ENCODE measurements around the gene DGKG.

Gene DGKG

DNA sequence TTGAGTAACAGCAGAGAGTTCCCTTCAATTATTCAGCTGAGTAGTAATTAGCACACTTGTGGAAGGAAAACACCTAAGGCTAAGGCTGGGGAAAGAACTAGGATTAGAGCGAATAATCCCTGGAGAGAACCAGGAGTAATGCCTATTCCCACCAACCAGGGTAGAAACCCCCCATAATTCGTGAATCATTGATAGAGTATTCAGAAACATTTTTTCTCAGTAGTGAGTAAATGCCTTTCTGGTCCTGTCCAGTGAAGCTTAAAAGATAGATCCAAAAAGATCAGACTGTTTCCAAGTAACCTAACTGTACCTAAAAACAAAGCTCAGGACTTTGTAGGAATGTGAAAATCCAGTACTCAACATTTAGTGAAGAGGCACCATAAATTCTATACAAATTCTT is 71.2 kb downstream of the DGKG start:
- no peaks in the 10 kb centered on the region for H3K4me1 ChIP-seq (ENCODE audit: control insufficient read depth, insufficient read depth, low read length)

DNA sequence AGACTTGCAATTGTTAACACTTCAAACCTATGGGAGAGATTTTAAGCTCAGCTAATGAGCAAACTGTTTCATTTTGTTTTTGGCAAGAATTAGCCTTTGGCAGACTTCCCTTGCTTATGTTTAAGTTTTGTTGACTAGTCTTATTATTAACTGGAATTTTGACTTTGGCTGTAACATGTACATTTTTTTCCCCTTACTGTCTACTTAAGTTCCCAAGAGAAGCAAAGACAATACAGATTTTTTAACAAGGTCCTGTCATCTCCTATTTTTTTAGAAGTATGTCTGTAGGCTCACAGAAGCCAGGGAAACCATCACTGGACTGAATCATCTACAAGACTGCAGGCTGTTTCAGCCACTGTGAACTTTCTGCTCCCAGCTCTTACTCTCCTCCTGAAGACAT is 74.3 kb downstream of the DGKG start:
- no peaks in the 10 kb centered on the region for H3K27me3 ChIP-seq (ENCODE audit: control insufficient read depth, insufficient read depth, low read length)

More for the DNA sequence above, 71.2 kb downstream of the DGKG start:
- no peak overlapping the region for H3K4me3 ChIP-seq (ENCODE audit: low read depth, low read length)
- no peaks in the 10 kb centered on the region for H3K27me3 ChIP-seq (ENCODE audit: control insufficient read depth, insufficient read depth, low read length)
- no peak overlapping the region for H3K9ac ChIP-seq (ENCODE audit: low read length)
- H3K9me3 ChIP-seq (ENCODE audit: control insufficient read depth, insufficient read depth, low read depth, low read length): no peaks in the 10 kb centered on the region
- no peaks in the 10 kb centered on the region for H3K36me3 ChIP-seq (ENCODE audit: control insufficient read depth, insufficient read depth, low read length)
- H3K27ac ChIP-seq (ENCODE audit: low read depth, low read length): no peak overlapping the region

DNA sequence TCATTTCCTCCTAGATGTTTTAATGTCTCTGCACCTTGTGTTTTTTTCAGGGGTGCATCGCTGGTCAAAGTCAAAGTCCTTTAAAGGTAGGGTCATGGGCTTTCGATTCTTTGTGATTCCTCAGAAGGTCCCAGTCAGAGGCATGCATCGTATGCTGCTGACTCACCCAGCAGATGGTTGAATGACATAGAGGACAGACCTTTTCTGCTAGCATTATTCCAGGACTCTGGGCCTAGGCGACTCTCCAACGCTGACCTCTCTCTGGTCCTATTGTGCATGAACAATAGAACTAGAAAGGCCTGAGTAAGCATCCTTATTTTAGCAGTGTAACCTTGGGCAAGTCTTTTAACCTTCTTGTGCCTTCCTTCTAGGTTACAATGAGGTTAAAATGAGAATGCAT is 75.9 kb downstream of the DGKG start:
- H3K9me3 ChIP-seq (ENCODE audit: control insufficient read depth, insufficient read depth, low read depth, low read length): no peaks in the 10 kb centered on the region
- H3K27ac ChIP-seq (ENCODE audit: low read depth, low read length): no peak overlapping the region
- H3K4me3 ChIP-seq (ENCODE audit: low read depth, low read length): no peak overlapping the region
- no peak overlapping the region for H3K9ac ChIP-seq (ENCODE audit: low read length)
- H3K27me3 ChIP-seq (ENCODE audit: control insufficient read depth, insufficient read depth, low read length): no peaks in the 10 kb centered on the region
- no peaks in the 10 kb centered on the region for H3K4me1 ChIP-seq (ENCODE audit: control insufficient read depth, insufficient read depth, low read length)
- no peaks in the 10 kb centered on the region for H3K36me3 ChIP-seq (ENCODE audit: control insufficient read depth, insufficient read depth, low read length)

More for the DNA sequence above, 74.3 kb downstream of the DGKG start:
- H3K4me1 ChIP-seq (ENCODE audit: control insufficient read depth, insufficient read depth, low read length): no peaks in the 10 kb centered on the region
- H3K36me3 ChIP-seq (ENCODE audit: control insufficient read depth, insufficient read depth, low read length): no peaks in the 10 kb centered on the region
- no peak overlapping the region for H3K4me3 ChIP-seq (ENCODE audit: low read depth, low read length)
- no peak overlapping the region for H3K27ac ChIP-seq (ENCODE audit: low read depth, low read length)
- H3K9ac ChIP-seq (ENCODE audit: low read length): no peak overlapping the region
- H3K9me3 ChIP-seq (ENCODE audit: control insufficient read depth, insufficient read depth, low read depth, low read length): no peaks in the 10 kb centered on the region

DNA sequence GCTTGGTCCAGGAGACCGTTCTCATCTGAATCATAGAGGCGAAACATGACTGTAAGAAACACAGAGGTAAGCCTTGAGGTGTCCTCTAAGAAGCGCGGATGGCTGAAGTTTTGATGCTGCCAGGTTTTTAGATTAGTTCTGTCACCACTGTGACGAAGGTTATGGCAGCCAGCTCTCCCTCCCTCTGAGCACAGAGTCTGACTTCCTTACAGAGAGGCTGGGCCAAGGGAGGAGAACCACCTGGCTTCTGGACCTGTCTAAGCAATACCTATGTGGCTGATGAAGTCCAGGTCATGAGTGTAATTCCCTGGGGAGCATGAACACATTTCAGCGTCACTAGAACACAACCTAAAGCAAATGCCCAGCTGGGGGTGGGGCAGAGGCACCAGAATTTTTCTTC is 77.4 kb downstream of the DGKG start:
- H3K9me3 ChIP-seq (ENCODE audit: control insufficient read depth, insufficient read depth, low read depth, low read length): no peaks in the 10 kb centered on the region
- no peaks in the 10 kb centered on the region; the same call in 1 of the 2 replicates for H3K4me1 ChIP-seq (ENCODE audit: control insufficient read depth, insufficient read depth, low read length)
- H3K4me3 ChIP-seq (ENCODE audit: low read depth, low read length): no peak overlapping the region
- no peaks in the 10 kb centered on the region for H3K27me3 ChIP-seq (ENCODE audit: control insufficient read depth, insufficient read depth, low read length)
- no peaks in the 10 kb centered on the region for H3K36me3 ChIP-seq (ENCODE audit: control insufficient read depth, insufficient read depth, low read length)
- H3K27ac ChIP-seq (ENCODE audit: low read depth, low read length): no peak overlapping the region
- no peak overlapping the region for H3K9ac ChIP-seq (ENCODE audit: low read length)

DNA sequence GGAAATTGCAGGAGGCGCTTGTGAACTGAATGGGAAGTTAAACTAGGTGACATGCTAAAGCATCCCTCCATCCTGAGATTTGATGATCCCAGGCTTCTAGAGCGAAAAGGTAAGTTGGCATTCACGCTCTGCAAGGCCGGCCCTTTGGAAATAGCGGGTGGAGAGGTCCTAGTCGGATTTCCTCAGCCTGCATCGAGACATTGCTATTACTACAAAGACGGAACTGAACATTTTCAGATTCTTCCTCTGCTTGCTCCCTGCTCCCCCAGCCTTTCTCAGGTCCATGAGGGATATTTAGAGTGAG is 77.7 kb downstream of the DGKG start:
- no peaks in the 10 kb centered on the region for H3K9me3 ChIP-seq (ENCODE audit: control insufficient read depth, insufficient read depth, low read depth, low read length)

DNA sequence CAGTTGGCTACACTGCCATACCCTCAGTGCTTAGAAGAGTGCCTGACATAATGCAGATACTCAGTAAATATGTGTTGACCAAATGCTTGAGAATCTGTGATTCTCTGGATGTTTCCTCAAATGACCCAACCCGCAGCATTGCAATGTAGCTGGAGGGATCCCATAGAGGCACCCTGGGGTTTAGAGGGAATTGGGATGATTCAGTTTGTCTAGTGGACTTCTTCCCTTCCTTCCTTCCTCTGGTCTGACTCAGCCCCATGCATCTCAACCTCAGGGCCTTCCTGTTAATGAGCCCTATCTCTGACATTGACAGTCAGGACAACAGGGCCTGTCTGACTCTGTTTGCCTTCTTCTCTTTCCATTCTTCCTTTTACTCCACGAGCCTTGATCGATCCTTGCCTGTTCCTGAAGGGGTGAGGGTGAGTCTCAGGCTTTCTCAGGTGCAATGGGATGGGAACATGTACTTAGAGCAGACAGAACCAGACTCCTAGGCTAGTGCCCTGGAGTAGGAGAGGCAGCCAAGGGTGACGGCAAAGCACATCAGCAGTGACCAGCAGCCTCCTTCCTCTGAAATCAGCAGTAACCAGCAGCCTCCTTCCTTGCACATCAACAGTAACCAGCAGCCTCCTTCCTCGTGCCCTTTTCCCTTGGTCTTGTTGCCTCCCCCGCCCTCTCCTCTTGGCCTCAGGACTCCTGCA is 78.2 kb downstream of the DGKG start:
- Histone ChIP-seq H3K9ac (ENCODE audit: low read length) (no peak overlapping the region), H3K9me3 (ENCODE audit: control insufficient read depth, insufficient read depth, low read depth, low read length) (no peaks in the 10 kb centered on the region), H3K4me1 (ENCODE audit: control insufficient read depth, insufficient read depth, low read length) (no peaks in the 10 kb centered on the region; the same call in 1 of the 2 replicates), H3K27ac (ENCODE audit: low read depth, low read length) (no peak overlapping the region), H3K4me3 (ENCODE audit: low read depth, low read length) (no peak overlapping the region), H3K27me3 (ENCODE audit: control insufficient read depth, insufficient read depth, low read length) (no peaks in the 10 kb centered on the region), H3K36me3 (ENCODE audit: control insufficient read depth, insufficient read depth, low read length) (no peaks in the 10 kb centered on the region)

More for the DNA sequence above, 77.7 kb downstream of the DGKG start:
- H3K36me3 ChIP-seq (ENCODE audit: control insufficient read depth, insufficient read depth, low read length): no peaks in the 10 kb centered on the region
- no peak overlapping the region for H3K9ac ChIP-seq (ENCODE audit: low read length)
- no peak overlapping the region for H3K4me3 ChIP-seq (ENCODE audit: low read depth, low read length)
- no peak overlapping the region for H3K27ac ChIP-seq (ENCODE audit: low read depth, low read length)
- H3K27me3 ChIP-seq (ENCODE audit: control insufficient read depth, insufficient read depth, low read length): no peaks in the 10 kb centered on the region
- H3K4me1 ChIP-seq (ENCODE audit: control insufficient read depth, insufficient read depth, low read length): no peaks in the 10 kb centered on the region; the same call in 1 of the 2 replicates

DNA sequence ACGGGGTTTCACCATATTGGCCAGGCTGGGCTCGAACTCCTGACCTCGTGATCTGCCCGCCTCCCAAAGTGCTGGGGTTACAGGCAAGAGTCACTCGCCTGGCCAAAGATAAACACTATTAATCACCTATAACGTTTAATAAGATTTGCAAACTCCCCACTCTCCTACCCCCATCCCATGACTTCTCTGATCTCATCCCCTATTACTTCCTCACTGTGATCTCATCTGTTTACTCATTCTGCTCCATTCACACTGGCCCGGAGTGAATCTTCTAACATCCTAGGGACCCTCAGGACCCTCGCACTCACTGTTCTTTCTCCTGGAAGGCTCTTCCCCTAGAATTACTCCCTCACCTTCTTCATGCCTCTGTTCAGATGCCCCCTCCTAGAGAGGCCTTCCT is 78.9 kb downstream of the DGKG start:
- H3K27ac ChIP-seq (ENCODE audit: low read depth, low read length): no peak overlapping the region
- H3K9me3 ChIP-seq (ENCODE audit: control insufficient read depth, insufficient read depth, low read depth, low read length): no peaks in the 10 kb centered on the region
- H3K4me1 ChIP-seq (ENCODE audit: control insufficient read depth, insufficient read depth, low read length): no peaks in the 10 kb centered on the region; the same call in 1 of the 2 replicates
- H3K9ac ChIP-seq (ENCODE audit: low read length): no peak overlapping the region
- no peaks in the 10 kb centered on the region for H3K27me3 ChIP-seq (ENCODE audit: control insufficient read depth, insufficient read depth, low read length)
- H3K36me3 ChIP-seq (ENCODE audit: control insufficient read depth, insufficient read depth, low read length): no peaks in the 10 kb centered on the region
- no peak overlapping the region for H3K4me3 ChIP-seq (ENCODE audit: low read depth, low read length)

DNA sequence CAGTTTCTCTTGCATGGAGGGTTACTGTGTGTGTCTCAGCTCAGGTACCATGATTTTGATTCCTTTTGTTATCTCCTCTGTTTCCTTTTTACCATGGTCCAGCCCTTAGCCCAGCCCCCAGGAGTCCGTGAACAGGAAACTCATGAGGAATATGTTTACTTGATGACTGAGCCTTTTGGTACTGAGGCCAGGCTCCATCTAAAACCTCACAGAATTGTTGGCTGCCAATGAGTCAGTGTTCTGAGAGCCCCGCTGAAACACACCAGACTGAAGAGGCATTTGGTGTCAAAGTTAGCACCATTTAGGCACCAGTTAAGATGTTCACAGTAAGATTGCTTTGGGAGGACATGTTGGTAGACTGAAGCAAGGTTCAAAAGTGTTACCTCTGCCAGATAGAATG is 80.9 kb downstream of the DGKG start:
- Histone ChIP-seq H3K27me3 (ENCODE audit: control insufficient read depth, insufficient read depth, low read length) (no peaks in the 10 kb centered on the region), H3K27ac (ENCODE audit: low read depth, low read length) (no peak overlapping the region)

DNA sequence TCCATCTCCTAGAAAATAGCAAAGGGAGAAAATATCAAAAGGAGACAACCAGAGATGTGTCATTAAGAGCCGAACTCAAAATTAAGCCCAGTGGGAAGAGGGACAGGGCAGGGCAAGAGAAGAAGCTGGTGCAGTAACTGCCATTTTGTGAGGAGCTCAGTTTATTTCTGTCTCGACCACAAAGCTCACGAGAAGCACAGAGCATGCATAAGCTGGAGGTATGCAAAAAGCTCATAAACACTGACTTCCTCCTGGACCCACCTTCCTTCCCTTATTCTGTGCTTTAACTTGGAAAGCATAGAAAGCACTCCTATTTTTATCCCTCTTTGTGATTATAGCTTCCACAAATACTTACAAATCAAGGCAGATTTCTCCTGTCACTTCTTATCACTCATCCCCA is 81.3 kb downstream of the DGKG start:
- Histone ChIP-seq H3K27me3 (ENCODE audit: control insufficient read depth, insufficient read depth, low read length) (no peaks in the 10 kb centered on the region), H3K9me3 (ENCODE audit: control insufficient read depth, insufficient read depth, low read depth, low read length) (no peaks in the 10 kb centered on the region), H3K4me3 (ENCODE audit: low read depth, low read length) (no peak overlapping the region), H3K27ac (ENCODE audit: low read depth, low read length) (no peak overlapping the region), H3K9ac (ENCODE audit: low read length) (no peak overlapping the region), H3K36me3 (ENCODE audit: control insufficient read depth, insufficient read depth, low read length) (no peaks in the 10 kb centered on the region), H3K4me1 (ENCODE audit: control insufficient read depth, insufficient read depth, low read length) (peaks cover 3% of the 10 kb centered on the region; the same call in 1 of the 2 replicates)

More for the DNA sequence above, 80.9 kb downstream of the DGKG start:
- H3K4me3 ChIP-seq (ENCODE audit: low read depth, low read length): no peak overlapping the region
- no peak overlapping the region for H3K9ac ChIP-seq (ENCODE audit: low read length)
- H3K36me3 ChIP-seq (ENCODE audit: control insufficient read depth, insufficient read depth, low read length): no peaks in the 10 kb centered on the region
- no peaks in the 10 kb centered on the region for H3K9me3 ChIP-seq (ENCODE audit: control insufficient read depth, insufficient read depth, low read depth, low read length)
- peaks cover 3% of the 10 kb centered on the region; the same call in 1 of the 2 replicates for H3K4me1 ChIP-seq (ENCODE audit: control insufficient read depth, insufficient read depth, low read length)

DNA sequence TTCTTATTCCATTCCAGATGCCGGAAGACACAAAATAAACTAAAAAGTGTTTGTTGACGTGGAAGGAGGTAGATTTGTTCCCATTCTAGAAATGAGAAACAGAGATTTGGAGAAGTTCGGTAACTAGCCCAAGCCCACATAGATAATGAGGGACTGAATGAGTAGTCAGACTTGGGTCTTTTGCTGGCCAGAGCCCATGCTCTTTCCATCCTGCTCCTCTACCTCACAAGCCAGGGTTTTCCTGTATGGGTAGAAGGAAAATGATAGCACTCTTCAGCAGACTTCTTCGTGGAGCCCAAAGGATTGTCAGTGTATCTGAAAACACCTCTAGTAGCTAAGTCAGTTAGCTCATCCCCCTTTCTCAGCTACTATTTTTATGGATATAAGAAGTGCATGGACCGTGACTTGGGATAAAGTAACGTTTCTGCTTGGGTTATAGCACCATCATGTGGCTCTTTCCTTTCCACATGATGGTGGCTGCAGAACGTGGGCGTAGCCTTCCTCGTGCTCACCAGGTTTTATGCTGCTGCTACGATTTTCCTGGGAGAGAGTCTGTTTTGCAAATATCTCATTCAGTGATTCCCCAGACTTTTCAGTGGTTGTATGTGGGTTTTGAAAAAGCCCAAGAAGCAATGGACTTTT is 84.6 kb downstream of the DGKG start:
- Histone ChIP-seq H3K9ac (ENCODE audit: low read length) (no peak overlapping the region), H3K36me3 (ENCODE audit: control insufficient read depth, insufficient read depth, low read length) (no peaks in the 10 kb centered on the region), H3K4me1 (ENCODE audit: control insufficient read depth, insufficient read depth, low read length) (peaks cover 3% of the 10 kb centered on the region; the same call in 1 of the 2 replicates), H3K27ac (ENCODE audit: low read depth, low read length) (no peak overlapping the region), H3K4me3 (ENCODE audit: low read depth, low read length) (no peak overlapping the region), H3K9me3 (ENCODE audit: control insufficient read depth, insufficient read depth, low read depth, low read length) (no peaks in the 10 kb centered on the region), H3K27me3 (ENCODE audit: control insufficient read depth, insufficient read depth, low read length) (no peaks in the 10 kb centered on the region)

DNA sequence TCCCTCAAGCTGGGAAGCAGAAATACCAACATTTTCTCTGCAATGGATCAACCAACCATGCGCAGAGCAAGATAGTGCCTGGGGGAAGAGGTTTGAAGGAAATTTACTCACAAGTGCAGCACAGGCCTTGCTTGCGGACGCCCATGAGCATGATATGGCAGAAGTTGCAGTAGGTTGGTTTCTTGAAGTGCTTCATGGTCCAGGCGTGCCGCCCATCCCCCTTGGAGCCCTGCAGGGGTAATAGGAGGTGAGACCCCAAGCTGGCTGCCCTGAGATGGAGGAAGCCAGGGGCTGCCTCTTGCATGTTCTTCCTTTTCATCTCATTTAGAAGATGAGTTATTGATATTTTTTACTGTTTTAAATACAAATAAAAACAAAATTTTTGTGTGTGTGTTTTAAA is 86.6 kb downstream of the DGKG start:
- Histone ChIP-seq H3K4me1 (ENCODE audit: control insufficient read depth, insufficient read depth, low read length) (peaks cover 3% of the 10 kb centered on the region; the same call in 1 of the 2 replicates), H3K27me3 (ENCODE audit: control insufficient read depth, insufficient read depth, low read length) (no peaks in the 10 kb centered on the region), H3K9ac (ENCODE audit: low read length) (no peak overlapping the region)

More for the DNA sequence above, 86.6 kb downstream of the DGKG start:
- Histone ChIP-seq H3K36me3 (ENCODE audit: control insufficient read depth, insufficient read depth, low read length) (no peaks in the 10 kb centered on the region), H3K9me3 (ENCODE audit: control insufficient read depth, insufficient read depth, low read depth, low read length) (no peaks in the 10 kb centered on the region), H3K27ac (ENCODE audit: low read depth, low read length) (no peak overlapping the region), H3K4me3 (ENCODE audit: low read depth, low read length) (no peak overlapping the region)

Data from HUES6 (cell line).